Fibroblast of peridontal ligament (primary cell): Measurements from ENCODE around the gene TUBAL3.
"Not testable (repeated sequence)": the region's sequence is repeated elsewhere in the genome, so short reads cannot be mapped to it uniquely, and the experiment has no call there.

Experiments
- DNase-seq: peaks from one replicate; pipeline ENCODE4 v3.0.0-alpha.2; 2010; ENCODE audit errors: extremely low read depth

Gene TUBAL3

GRCh38 chr10:5423771-5424170, 19.1 kb upstream of the TUBAL3 start:
- DNase-seq, result peak; percentile 69

DNA sequence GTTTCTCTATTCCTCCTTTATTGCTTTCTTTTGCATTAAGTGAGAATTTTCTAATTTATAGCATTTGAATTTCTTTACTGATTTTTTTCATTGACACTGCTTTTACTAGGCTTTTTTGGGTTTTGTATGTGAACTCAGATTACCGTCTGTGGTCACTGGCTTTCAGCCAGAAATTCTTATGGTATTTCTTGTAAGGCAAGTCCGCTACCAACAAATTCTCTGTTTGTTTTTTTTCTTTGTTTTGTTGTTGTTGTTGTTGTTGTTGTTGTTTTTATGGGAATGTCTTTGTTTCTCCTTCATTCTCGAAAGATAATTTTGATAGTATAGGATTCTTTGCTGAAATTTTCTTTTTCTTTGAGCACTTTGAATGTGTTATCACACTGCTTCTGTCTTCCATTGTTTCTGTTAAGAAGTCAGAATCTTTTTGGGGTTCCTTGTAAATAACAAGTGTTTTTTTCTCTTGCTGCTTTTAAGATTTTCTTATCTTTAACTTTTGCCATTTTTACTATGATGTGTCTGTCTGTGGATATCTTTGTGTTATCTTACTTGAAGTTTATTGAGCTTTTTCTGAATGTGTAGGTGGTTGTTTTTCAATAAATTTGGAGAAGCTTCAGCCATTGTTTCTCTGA, 15.0 kb upstream of the TUBAL3 start:
- peak; percentile 62 for DNase-seq

DNA sequence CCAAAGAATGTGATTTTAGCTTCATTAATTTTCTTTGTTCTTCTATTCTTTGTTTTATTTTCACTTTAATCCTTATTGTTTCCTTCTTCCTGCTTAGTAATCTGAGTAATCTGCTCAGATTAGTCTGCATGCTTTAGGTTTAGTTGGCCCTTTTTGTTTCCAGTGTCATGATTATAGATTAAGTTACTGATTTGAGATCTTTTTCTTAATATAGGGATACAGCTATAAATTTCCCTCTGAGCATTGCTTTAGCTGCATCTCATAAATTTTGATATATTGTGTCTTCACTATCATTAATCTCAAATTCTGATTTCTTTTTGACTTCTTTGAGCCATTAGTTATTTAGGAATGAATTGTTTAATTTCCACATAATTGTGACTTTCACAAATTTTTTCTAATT, 14.0 kb upstream of the TUBAL3 start:
- DNase-seq, result no peak

GRCh38 chr10:5416981-5417380, 12.4 kb upstream of the TUBAL3 start:
- DNase-seq, result no peak

- DNase-seq, result peak; percentile 48
Observed at GRCh38 chr10:5413012-5413938, 8.6 kb upstream of the TUBAL3 start.

DNA sequence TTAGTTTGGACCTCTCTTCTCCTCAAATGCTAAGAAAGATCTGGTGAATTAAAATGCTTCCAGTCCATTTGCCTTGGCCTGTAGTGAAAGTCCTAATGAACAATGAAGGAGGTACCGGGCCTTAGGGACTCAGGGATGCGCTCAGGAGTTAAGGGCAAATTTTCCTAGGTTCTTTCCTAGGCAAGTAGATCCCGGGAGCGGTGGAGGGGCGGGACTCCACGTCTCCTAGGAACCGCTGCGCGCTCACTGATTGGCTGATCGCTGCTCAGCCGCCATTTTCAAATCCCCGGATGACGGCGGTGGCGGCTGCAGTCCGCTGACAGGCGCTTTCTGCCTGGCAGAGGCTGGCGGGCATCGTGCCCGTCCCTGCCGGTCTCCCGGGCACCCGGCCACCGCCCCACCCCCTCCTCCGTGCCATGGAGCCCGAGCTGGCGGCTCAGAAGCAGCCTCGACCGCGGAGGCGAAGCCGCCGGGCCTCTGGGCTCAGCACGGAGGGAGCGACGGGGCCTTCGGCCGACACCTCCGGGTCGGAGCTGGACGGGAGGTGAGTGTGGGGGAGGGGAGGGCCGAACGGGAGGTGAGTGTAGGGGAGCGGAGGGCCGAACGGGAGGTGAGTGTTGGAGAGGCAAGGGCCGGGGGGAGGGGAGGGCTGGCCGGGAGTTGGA, 7.8 kb upstream of the TUBAL3 start, which contains the start of gene NET1:
Gene NET1 (plus strand): TSS at position 281 of the 665 bp plus-strand sequence. CDS start 136 bp downstream, at position 417.
- peak; percentile 81 for DNase-seq

DNA sequence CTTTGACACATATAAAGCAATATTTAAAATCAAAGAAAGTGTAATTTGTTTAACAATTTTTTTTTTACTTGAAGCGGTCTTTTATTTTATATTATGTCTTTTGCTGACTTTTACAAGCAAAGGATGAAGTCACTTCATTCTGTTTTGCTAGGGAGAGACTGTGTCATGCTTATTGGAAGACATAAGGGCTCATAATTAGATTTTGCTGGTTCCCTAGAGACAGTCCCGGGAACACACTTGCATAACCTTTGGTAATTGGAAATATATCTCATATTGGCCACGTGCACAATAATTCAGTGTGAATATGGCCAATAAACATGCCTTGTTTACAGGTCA, 7.3 kb upstream of the TUBAL3 start:
- peak; percentile 23 for DNase-seq

GRCh38 chr10:5410787-5411186, 6.2 kb upstream of the TUBAL3 start:
- not testable (repeated sequence) for DNase-seq

DNA sequence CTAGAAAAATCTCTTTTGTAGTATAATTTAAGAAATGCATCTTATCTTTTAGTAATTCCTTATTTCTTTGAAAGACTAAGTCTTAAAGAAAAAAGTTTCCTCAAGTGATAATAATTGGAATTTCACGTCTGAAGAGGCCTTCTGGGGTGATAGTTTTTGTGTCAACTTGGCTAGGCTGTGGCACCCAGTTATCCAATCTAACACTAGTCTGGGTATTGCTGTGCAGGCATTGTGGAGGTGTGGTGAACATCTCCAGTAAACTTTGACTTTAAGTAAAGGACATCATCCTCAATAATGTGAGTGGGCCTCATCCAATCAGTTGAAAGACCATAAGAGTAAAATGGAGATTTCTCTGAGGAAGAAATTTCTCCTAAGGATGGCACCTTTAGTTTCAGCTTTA, 2.3 kb upstream of the TUBAL3 start:
- no peak for DNase-seq

DNA sequence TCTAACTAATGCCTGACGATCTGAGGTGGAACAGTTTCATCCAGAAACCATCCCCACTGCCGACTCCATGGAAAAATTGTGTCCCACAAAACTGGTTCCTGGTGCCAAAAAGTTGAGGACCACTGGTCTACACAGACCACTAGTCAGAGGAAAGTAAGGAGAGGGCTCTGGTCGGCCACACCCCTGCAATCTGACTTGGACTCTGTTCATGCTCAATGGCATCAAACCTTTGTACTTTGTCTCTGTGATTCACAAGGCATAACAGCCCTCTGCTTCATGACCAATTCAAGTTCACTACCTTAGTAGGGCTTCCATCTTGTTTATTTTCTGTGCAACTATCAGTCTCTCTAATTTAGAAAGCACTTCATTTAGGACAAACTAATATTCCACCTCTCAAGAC, 1.8 kb downstream of the TUBAL3 start:
- DNase-seq, result no peak

- DNase-seq, result no peak
Observed at GRCh38 chr10:5400468-5401240, 4.0 kb downstream of the TUBAL3 start.

- DNase-seq, result no peak
Observed at GRCh38 chr10:5399332-5399731, 5.3 kb downstream of the TUBAL3 start.

DNA sequence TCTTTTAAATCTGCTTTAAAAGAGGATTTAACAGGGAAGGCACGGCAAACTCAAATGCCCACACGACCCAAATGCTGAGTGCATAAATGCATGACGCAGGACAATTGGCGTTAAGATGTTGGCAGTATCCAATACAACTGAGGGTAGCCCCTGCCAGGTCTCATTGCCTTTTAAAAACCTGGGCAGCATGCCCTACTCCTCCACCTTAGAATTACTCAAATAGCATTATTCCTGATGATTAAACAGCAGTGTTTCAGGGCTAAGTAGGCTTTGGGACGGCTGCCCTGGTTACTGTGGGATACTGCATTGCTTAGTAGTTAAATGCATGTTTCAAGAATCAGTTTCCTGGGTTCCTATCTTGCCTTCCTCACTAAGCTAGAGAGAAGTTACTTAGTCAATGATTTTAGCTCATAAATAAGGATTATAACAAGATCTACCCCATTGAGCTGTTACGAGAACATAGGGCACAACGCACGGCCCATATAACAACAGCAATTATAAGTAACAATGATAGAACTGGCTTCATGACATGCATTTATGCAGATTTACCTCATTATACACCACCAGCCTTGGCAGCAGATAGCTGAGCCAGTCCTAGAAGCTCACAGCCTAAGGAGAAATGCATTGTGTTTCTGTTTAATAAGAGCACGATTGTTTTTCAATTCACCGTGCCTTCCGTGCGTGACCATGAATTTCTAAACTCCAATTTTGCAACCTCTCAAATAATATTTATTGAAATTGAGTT, 7.9 kb downstream of the TUBAL3 start:
- no peak for DNase-seq

DNA sequence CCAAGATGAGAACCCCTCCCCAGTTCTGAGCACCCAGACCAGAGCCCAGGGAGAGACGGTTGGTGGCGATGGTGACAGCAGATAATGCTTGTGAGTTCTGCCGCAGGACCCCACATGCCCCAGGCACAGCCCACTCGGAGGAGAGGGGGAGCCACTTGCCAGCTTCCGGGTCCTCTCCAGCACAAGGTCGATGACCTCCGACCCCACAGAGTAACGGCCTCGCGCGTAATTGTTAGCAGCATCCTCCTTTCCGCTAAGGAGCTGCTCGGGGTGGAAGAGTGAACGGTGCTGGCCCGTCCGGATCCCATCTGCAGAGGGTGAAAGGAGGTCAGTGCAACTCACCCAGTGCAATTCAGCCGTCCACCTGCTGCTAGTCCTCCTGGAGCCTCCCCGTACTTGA, 9.5 kb downstream of the TUBAL3 start:
- DNase-seq, result no peak

GRCh38 chr10:5393529-5393928, 11.1 kb downstream of the TUBAL3 start:
- DNase-seq, result no peak

- no peak for DNase-seq
Observed at GRCh38 chr10:5391790-5392189, 12.8 kb downstream of the TUBAL3 start.

- DNase-seq, result no peak
Observed at GRCh38 chr10:5390607-5391205, 13.9 kb downstream of the TUBAL3 start.

DNA sequence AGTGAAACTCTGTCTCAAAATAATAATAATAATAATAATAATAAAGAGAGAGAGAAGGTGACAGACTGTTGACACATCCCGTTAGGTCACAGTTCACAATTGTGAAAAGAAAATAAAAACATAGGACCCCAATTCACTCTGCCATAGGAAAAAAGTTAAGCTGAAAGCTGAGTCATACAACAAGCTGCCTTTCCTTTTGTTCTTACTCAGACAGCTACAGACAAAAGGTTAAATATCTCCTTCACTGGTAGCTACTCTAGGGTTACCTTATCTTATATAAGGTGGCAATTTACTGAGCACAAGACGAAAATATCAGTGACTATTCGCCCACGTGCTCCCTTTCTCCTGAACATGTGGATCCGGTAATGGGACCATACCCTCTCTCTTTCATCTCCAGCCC, 17.5 kb downstream of the TUBAL3 start:
- DNase-seq, result no peak

DNA sequence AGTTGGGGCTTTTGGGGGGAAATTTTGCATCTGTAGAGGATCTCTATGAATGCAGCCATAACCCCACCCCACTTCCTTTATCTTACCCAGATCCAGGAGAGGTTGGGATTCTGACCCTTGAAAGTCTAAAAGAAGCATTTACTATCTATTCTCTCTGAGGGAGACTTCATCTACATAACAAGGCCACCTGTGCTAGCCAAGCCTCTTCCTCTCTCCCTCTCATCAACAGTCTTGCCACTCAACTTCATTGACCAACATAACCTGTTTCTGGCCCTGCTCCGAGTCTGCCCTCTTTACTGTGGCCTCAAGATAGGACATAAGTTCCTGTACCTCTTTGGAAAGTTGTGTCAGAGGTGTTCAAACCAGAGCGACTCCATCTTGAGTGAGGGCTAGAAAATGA, 19.4 kb downstream of the TUBAL3 start:
- no peak for DNase-seq

- DNase-seq, result no peak
Observed at GRCh38 chr10:5381187-5381586, 23.4 kb downstream of the TUBAL3 start.

DNA sequence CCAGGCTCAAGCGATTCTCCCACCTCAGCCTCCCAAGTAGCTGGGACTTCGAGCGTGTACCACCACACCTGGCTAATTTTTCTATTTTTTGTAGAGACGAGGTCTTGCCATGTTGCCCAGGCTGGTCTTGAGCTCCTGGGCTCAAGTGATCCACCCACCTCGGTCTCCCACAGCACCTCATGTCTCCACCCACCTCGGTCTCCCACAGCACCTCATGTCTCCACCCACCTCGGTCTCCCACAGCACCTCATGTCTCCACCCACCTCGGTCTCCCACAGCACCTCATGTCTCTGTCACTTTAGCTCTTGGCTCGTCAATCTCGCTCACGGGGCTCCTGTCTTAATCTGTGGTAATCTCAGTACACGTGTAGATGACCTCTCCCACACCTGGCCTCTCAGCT, 24.2 kb downstream of the TUBAL3 start:
- not testable (repeated sequence) for DNase-seq
